Dendritic cell treated with granulocyte-macrophage colony-stimulating factor and Interleukin-4, amounts not matched to agents 40 ng/mL and 50 ng/mL, for 4 days (primary cell): Measurements from ENCODE around the gene DNHD1.

Source experiments
- H3K27ac Mint-ChIP-seq: one replicate; pipeline ENCODE4 v1.8.0; 2022; ENCODE audit warnings: mild to moderate bottlenecking, mixed read lengths
- H3K27me3 Mint-ChIP-seq: one replicate; pipeline ENCODE4 v1.8.0; 2022; ENCODE audit warnings: mild to moderate bottlenecking, mixed read lengths
- H3K36me3 Mint-ChIP-seq: one replicate; pipeline ENCODE4 v1.8.0; 2022; ENCODE audit warnings: low read depth, mixed read lengths
- H3K4me1 Mint-ChIP-seq: one replicate; pipeline ENCODE4 v1.8.0; 2022; ENCODE audit warnings: low read depth, mixed read lengths
- H3K4me3 Mint-ChIP-seq: one replicate; pipeline ENCODE4 v1.8.0; 2022; ENCODE audit warnings: mild to moderate bottlenecking, moderate library complexity, mixed read lengths
- H3K9me3 Mint-ChIP-seq: one replicate; pipeline ENCODE4 v1.8.0; 2022; ENCODE audit warnings: mixed read lengths
- intact Hi-C: fragments of 100-400 bp; cut with micrococcal nuclease; formaldehyde crosslinking; loops from one replicate; pipeline ENCODE4 v1.15.0; 2022

DNHD1 gene

DNA sequence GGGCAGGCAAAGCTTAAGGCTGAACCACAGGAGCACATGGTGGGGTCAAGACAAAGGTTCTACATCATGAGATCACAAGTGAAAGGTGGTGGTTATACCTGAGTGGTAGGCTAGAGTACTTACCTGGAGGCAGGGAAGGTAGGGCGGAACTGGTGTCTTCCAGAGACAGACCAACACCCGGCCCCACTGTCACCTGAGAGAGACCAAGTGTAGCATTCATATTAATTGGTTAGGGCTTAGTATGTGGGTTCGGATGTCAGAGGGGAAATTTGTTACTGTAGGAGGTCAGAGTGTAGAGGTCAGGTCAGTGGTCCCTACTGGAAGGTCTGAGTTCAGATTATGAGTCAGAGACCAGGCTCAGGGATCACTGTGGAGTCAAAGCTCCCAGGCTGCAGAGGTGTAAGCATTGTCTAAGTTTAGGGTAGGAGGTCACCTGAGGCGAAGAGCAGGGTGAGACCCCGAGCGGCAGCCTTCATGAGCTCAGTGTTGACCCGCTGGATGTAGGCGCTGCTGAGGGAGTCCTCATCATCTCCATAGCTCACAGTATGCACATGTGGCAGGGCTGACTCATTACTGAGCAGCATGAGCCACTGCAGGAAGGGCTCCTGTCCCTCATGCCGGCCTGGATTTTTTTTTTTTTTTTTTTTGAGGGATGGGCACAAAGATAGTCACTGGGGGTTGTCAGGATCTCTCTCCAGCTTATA lies 119.0 kb downstream of the DNHD1 start:
- intact Hi-C loops, result loop anchor here (5.0 kb wide), 1 partner anchor 134 kb away; the partner anchor contains the start of genes ARFIP2 and TIMM10B
- Mint-ChIP-seq H3K27ac (no peak overlapping the region), H3K9me3 (no peaks in the 10 kb centered on the region), H3K4me1 (peaks cover 6% of the 10 kb centered on the region), H3K27me3 (no peaks in the 10 kb centered on the region), H3K36me3 (peaks cover 7% of the 10 kb centered on the region), H3K4me3 (peak overlapping the region; percentile 32)

- intact Hi-C loops, result loop anchor here (5.0 kb wide), 1 partner anchor 134 kb away; the partner anchor contains the start of genes ARFIP2 and TIMM10B
- Mint-ChIP-seq H3K27me3 (peaks cover 1% of the 10 kb centered on the region), H3K4me1 (peaks cover 4% of the 10 kb centered on the region), H3K27ac (no peak overlapping the region), H3K9me3 (no peaks in the 10 kb centered on the region), H3K36me3 (peaks cover under 1% of the 10 kb centered on the region), H3K4me3 (peak overlapping the region; percentile 34)
These were observed 119.6 kb downstream of the DNHD1 start for GRCh38 chr11:6616596-6617250.

GRCh38 chr11:6617315-6617781 lies 120.3 kb downstream of the DNHD1 start:
- Mint-ChIP-seq H3K27me3 (peaks cover 2% of the 10 kb centered on the region), H3K9me3 (no peaks in the 10 kb centered on the region), H3K4me1 (peaks cover 6% of the 10 kb centered on the region), H3K27ac (no peak overlapping the region), H3K4me3 (no peak overlapping the region), H3K36me3 (no peaks in the 10 kb centered on the region)
- intact Hi-C loops, result loop anchor here (5.0 kb wide), 1 partner anchor 135 kb away; the partner anchor contains the start of genes ARFIP2 and TIMM10B

GRCh38 chr11:6618117-6619003 lies 121.3 kb downstream of the DNHD1 start:
- intact Hi-C loops, result loop anchor here (1.0 to 5.0 kb wide), 4 partner anchors 14 to 136 kb away; partner anchors contain the start of genes ARFIP2, MRPL17 and TIMM10B
- Mint-ChIP-seq H3K4me1 (peaks cover 6% of the 10 kb centered on the region), H3K27ac (no peak overlapping the region), H3K27me3 (peaks cover 2% of the 10 kb centered on the region), H3K9me3 (no peaks in the 10 kb centered on the region), H3K36me3 (no peaks in the 10 kb centered on the region), H3K4me3 (no peak overlapping the region)

GRCh38 chr11:6619004-6619745 lies 122.1 kb downstream of the DNHD1 start, which contains the start of gene TPP1:
TSS of gene TPP1 (minus strand) at chr11:6619422. CDS start at chr11:6619400, 22 bp downstream.
- no peak within 1 kb of the TSS for H3K4me3 Mint-ChIP-seq
- no peaks in the 10 kb centered on the region for H3K36me3 Mint-ChIP-seq
- H3K27me3 Mint-ChIP-seq, result peaks cover 2% of the 10 kb centered on the region
- H3K27ac Mint-ChIP-seq, result no peak within 1 kb of the TSS
- intact Hi-C loops, result loop anchor here (1.0 to 5.0 kb wide), 3 partner anchors 15 to 137 kb away; partner anchors contain the start of genes ARFIP2 and TIMM10B
- peaks cover 6% of the 10 kb centered on the region for H3K4me1 Mint-ChIP-seq
- H3K9me3 Mint-ChIP-seq, result no peaks in the 10 kb centered on the region

- H3K36me3 Mint-ChIP-seq, result no peaks in the 10 kb centered on the region
- no peak overlapping the region for H3K27ac Mint-ChIP-seq
- no peaks in the 10 kb centered on the region for H3K9me3 Mint-ChIP-seq
- intact Hi-C loops, result no loop called here
- H3K4me3 Mint-ChIP-seq, result no peak overlapping the region
- peaks cover 6% of the 10 kb centered on the region for H3K4me1 Mint-ChIP-seq
- H3K27me3 Mint-ChIP-seq, result peaks cover 2% of the 10 kb centered on the region
These were observed 123.6 kb downstream of the DNHD1 start for GRCh38 chr11:6620636-6621035.
